HG03460 (cell line): ENCODE data around the gene C4BPA.

Source experiments
- ATAC-seq: cut with Tn5 transposase; IDR thresholded peaks from one replicate; pipeline ENCODE4 v1.9.1; 2021; ENCODE audit not compliant: unreplicated experiment

Gene C4BPA

GRCh38 chr1:207112616-207113296 lies 8.7 kb downstream of the C4BPA start:
- ATAC-seq, result no peak

GRCh38 chr1:207115269-207115668 lies 11.2 kb downstream of the C4BPA start:
- ATAC-seq, result no peak

- ATAC-seq, result no peak
These were observed 20.4 kb downstream of the C4BPA start for GRCh38 chr1:207124389-207124788.

- ATAC-seq, result no peak
These were observed 24.4 kb downstream of the C4BPA start for GRCh38 chr1:207128336-207128921.

GRCh38 chr1:207129053-207129452 lies 25.0 kb downstream of the C4BPA start:
- ATAC-seq, result no peak

GRCh38 chr1:207130252-207131036 lies 26.4 kb downstream of the C4BPA start:
- no peak for ATAC-seq

GRCh38 chr1:207131163-207131562 lies 27.1 kb downstream of the C4BPA start:
- ATAC-seq, result no peak

- ATAC-seq, result no peak
These were observed 30.5 kb downstream of the C4BPA start for GRCh38 chr1:207134581-207134980.

- ATAC-seq, result no peak
These were observed 35.6 kb downstream of the C4BPA start for GRCh38 chr1:207139616-207140015.

GRCh38 chr1:207140536-207140935 lies 36.5 kb downstream of the C4BPA start:
- ATAC-seq, result no peak

- no peak for ATAC-seq
These were observed 41.5 kb downstream of the C4BPA start for GRCh38 chr1:207145401-207146058.

- no peak for ATAC-seq
These were observed 47.9 kb downstream of the C4BPA start for GRCh38 chr1:207151920-207152319.

GRCh38 chr1:207152792-207153468 lies 48.9 kb downstream of the C4BPA start:
- no peak for ATAC-seq

- no peak for ATAC-seq
These were observed 51.0 kb downstream of the C4BPA start for GRCh38 chr1:207155028-207155427.

- ATAC-seq, result no peak
These were observed 52.1 kb downstream of the C4BPA start for GRCh38 chr1:207156095-207156494.

GRCh38 chr1:207156826-207157225 lies 52.8 kb downstream of the C4BPA start:
- ATAC-seq, result no peak

- no peak for ATAC-seq
These were observed 60.1 kb downstream of the C4BPA start for GRCh38 chr1:207164086-207164485.

GRCh38 chr1:207172321-207172720 lies 68.3 kb downstream of the C4BPA start:
- no peak for ATAC-seq

- ATAC-seq, result no peak
These were observed 68.9 kb downstream of the C4BPA start for GRCh38 chr1:207172885-207173284.

- no peak for ATAC-seq
These were observed 69.4 kb downstream of the C4BPA start for GRCh38 chr1:207173396-207173795.

- ATAC-seq, result no peak
These were observed 70.9 kb downstream of the C4BPA start for GRCh38 chr1:207174913-207175312.
